Cardiac fibroblast (primary cell): ENCODE measurements around the gene ZNHIT2.
"Not testable (repeated sequence)": the region's sequence is repeated elsewhere in the genome, so short reads cannot be mapped to it uniquely, and the experiment has no call there.

Source experiments
- DNase-seq, 2 donors: peaks; one replicate each; pipeline versions ENCODE4 v3.0.0 to v3.0.0-alpha.2; 2010; ENCODE audit warnings: low read depth in 2 of 2
- H3K4me3 ChIP-seq, 2 donors: replicated peaks in 1 of 2; 1 replicate in 1 of 2; 2 replicates in 1 of 2; pipeline ENCODE4 v1.5.1; 2011; ENCODE audit warnings: low read depth in 2 of 2, low read length in 2 of 2, mild to moderate bottlenecking in 2 of 2, moderate library complexity in 1 of 2
- TF ChIP-seq, protein P1 (sequence below): IDR thresholded peaks from one replicate; pipeline ENCODE4 v1.5.1; 2011; ENCODE audit warnings: low read depth, mild to moderate bottlenecking, low read length, inconsistent platforms

The ZNHIT2 gene

DNA sequence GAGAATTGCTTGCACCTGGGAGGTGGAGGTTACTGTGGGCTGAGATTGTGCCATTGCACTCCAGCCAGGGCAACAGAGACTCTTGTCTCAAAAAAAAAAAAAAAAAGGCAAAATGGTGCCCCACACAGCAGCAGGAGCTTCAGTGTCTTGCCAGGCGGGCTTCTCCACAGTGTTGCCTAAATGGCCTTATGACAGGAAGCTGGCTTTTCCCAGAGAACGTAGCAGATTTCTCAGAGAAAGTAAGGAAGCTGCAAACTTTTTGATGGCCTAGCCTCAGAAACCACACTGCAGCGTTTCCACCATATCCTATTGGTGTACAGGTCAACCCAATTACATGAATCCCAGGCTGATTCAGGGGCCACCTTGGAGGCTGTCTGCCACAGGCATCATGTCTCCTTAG, 39.8 kb upstream of the ZNHIT2 start:
- no peak for DNase-seq
- TF ChIP-seq, protein P1, sequence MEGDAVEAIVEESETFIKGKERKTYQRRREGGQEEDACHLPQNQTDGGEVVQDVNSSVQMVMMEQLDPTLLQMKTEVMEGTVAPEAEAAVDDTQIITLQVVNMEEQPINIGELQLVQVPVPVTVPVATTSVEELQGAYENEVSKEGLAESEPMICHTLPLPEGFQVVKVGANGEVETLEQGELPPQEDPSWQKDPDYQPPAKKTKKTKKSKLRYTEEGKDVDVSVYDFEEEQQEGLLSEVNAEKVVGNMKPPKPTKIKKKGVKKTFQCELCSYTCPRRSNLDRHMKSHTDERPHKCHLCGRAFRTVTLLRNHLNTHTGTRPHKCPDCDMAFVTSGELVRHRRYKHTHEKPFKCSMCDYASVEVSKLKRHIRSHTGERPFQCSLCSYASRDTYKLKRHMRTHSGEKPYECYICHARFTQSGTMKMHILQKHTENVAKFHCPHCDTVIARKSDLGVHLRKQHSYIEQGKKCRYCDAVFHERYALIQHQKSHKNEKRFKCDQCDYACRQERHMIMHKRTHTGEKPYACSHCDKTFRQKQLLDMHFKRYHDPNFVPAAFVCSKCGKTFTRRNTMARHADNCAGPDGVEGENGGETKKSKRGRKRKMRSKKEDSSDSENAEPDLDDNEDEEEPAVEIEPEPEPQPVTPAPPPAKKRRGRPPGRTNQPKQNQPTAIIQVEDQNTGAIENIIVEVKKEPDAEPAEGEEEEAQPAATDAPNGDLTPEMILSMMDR, result no peak
- no peak overlapping the region for H3K4me3 ChIP-seq

DNA sequence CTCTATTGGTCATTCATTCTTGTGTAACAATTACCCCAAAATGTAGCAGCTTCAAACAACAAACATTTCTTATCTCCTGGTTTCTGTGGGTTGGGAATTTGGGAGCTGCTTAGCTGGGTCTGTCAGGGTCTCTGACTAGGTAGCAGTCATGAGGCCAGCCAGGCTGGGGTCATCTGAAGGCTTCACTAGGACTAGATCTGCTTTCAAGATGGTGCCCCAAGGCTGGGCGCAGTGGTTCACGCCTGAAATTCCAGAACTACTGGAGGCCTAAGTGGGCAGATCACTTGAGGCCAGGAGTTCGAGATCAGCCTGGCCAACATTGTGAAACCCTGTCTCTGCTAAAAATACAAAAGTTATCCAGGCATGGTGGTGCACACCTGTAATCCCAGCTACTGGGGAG, 39.4 kb upstream of the ZNHIT2 start:
- no peak overlapping the region for H3K4me3 ChIP-seq
- no peak for DNase-seq
- TF ChIP-seq, protein P1, result no peak

DNA sequence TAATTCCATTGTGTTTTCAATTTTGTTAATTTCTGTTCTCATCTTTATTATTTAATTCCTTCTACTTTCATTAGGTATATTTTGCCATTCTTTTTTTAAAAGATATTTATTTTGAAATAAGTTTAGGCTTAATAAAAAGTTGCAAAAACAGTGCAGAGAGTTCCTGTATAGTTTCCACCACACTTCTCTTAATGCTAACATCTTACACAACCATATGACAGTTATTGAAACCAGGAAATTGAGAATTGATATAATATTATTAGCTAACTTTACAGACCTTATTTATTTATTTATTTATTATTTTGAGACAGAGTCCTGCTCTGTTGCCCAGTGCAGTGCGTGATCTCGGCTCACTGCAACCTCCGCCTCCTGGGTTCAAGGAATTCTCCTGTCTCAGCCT, 38.8 kb upstream of the ZNHIT2 start:
- H3K4me3 ChIP-seq, result no peak overlapping the region
- TF ChIP-seq, protein P1, result no peak
- no peak for DNase-seq

DNA sequence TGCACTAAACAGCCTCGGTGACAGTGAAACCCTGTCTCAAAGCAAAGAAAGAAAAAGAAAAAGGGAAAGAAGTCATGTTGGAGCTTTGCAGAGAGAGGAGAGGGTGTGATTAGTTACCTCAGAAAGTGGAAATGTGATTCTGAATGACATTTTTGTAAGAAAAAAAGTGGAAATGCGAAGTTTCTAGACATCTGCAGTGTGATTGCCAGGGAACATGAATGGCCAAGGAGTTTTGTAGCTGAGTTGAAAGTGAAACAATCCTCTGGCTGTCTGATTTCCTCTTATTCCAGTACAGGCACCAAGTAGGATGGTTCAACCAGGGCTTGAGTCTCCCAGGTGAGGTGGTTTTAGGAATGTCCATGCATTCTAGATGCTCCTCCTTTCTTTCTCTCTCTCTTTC, 34.6 kb upstream of the ZNHIT2 start:
- TF ChIP-seq, protein P1, result no peak
- no peak overlapping the region for H3K4me3 ChIP-seq
- no peak for DNase-seq

DNA sequence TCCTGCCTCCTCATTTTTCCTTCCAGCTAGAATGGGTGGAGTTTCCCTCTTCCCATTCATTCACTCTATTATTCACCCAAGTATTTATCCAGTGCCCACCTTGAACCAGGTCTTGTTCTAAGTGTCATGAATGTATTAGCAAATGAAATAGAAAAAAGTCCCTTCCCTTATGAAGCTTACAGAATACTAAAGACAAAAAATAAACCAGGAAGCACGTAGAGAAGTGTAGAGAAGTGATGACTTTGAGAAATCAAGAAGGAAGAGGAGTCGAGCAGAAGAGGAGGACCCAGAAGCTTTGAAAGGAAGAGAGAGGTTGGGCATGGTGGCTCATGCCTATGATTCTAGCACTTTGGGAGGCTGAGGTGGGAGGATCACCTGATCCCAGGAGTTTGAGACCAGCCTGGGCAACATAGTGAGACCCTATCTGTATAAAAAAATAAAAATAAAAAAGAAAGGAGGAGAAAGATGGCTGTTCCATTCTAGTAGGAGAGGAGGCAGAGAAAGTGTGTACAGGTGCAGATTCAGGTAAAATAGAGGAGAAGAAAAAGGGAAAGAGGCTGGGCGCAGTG, 33.9 kb upstream of the ZNHIT2 start:
- H3K4me3 ChIP-seq, result no peak overlapping the region
- DNase-seq, result no peak
- TF ChIP-seq, protein P1, result no peak

DNA sequence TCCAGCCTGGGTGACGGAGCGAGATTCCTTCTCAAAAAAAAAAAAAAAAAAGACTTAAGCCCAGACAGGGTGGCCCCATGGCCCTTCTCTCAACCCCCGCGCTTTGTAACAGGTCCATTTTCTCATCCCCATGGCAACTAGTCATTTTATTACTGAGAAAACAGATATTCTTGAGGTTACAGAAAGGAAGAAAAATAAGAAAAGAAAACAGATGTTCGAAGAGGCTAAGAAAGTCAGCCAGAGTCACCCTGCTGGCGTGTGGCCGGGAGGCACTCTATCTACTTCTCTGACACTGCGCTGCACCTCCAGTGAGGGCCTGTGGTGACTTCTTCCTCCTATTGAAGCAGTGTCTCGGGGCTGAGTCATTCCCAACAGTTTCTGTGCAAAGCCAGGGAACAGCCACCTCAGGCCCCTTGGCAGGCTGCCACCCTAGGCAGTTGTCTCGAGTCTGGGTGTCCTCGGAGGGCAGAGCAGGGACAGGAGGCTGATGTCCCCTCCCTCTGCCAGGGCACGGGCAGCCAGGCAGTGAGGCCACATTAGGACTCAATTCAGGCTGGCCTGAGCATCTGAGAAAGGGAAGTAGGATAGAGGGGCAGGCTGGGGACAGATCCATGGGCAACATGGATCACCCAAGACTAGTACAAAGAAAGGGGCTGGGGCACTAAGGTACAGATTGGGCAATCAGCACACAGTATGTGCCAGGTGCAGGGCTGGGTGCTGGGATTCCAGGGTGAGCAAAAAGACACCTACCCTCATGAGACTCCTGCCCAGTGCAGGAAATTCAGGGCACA, 33.2 kb upstream of the ZNHIT2 start:
- TF ChIP-seq, protein P1, result no peak
- H3K4me3 ChIP-seq, result no peak overlapping the region
- peak; percentile 62 to 88 for DNase-seq

DNA sequence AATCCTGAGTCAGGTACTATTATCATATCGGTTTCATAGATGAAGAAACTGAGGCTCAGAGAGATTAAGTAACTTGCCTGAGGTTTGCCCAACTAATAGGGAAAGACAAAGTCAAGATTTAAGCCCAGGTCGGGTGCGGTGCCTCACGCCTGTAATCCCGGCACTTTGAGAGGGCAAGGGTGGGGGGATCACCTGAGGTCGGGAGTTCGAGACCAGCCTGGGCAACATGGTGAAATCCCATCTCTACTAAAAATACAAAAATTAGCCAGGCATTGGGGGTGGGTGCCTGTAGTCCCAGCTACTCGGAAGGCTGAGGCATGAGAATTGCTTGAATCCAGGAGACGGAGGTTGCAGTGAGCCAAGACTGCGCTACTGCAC, 32.6 kb upstream of the ZNHIT2 start:
- not testable (repeated sequence) for H3K4me3 ChIP-seq, DNase-seq
